ENCODE measurements around the gene HNRNPF.

DNA sequence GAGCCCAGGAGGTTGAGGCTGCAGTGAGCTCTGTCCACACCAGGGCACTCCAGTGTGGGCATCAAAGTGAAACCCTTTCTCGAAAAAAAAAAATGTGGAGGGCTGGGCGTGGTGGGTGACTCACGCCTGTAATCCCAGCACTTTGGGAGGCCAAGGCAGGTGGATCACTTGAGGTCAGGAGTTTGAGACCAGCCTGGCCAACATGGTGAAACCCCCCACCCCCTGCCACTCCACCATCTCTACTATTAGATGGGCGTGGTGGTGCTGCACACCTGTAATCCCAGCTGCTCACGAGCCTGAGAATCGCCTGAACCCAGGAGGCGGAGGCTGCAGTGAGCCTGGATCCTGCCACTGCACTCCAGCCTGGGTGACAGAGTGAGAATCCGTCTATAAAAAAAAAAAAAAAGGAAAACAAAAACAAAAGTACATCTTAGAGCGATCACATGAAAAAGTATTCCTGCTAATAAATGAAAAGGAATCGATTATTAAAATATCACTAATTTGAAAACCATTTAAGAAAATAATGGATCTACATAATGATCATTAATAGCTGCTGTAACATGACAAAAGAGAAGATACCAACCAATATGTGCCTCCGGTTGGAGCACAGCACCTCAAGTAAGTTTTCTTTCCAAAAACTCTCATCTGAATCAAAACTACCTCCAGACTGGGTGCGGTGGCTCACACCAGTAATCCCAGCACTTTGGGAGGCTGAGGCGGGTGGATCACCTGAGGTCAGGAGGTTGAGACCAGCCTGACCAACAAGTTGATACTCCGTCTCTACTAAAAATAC is 4.9 kb downstream of the HNRNPF start:
- TF ChIP-seq, protein P1, sequence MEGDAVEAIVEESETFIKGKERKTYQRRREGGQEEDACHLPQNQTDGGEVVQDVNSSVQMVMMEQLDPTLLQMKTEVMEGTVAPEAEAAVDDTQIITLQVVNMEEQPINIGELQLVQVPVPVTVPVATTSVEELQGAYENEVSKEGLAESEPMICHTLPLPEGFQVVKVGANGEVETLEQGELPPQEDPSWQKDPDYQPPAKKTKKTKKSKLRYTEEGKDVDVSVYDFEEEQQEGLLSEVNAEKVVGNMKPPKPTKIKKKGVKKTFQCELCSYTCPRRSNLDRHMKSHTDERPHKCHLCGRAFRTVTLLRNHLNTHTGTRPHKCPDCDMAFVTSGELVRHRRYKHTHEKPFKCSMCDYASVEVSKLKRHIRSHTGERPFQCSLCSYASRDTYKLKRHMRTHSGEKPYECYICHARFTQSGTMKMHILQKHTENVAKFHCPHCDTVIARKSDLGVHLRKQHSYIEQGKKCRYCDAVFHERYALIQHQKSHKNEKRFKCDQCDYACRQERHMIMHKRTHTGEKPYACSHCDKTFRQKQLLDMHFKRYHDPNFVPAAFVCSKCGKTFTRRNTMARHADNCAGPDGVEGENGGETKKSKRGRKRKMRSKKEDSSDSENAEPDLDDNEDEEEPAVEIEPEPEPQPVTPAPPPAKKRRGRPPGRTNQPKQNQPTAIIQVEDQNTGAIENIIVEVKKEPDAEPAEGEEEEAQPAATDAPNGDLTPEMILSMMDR (conservative IDR thresholded peaks at IDR 0.05; ENCODE audit: low read length): no peak
- no peak for TF ChIP-seq EZH2phosphoT487 (IDR thresholded peaks at IDR 0.05; ENCODE audit: borderline replicate concordance, low read depth, low read length)
